A673 (cell line): ENCODE data around the gene MYLK. TPM values are rescaled to one million over a fixed set of nuclear protein-coding genes. Genes with fewer than 3 reads are reported as not detected.

Source experiments
- BruUV-seq: library from RNA; stranded (reverse); fragments of 400-500 nt; replicated peaks from 2 replicates; lab custom pipeline; 2021; lab: Mats Ljungman, UMichigan
- CTCF ChIA-PET: fragments of 300-600 bp; sonication (Branson Sonifier 250); formaldehyde crosslinking; loops from one replicate; lab custom pipeline; 2022; ENCODE audit warnings: antibody characterized with exemption; lab: Charles Lee
- POLR2A ChIA-PET: fragments of 300-600 bp; sonication (Branson Sonifier 250); formaldehyde crosslinking; loops from one replicate; lab custom pipeline; 2022; ENCODE audit warnings: antibody characterized with exemption; ENCODE audit not compliant: low non-redundant PET; lab: Charles Lee
- DNase-seq: peaks from one replicate; pipeline ENCODE4 v3.0.0-alpha.2; 2015; ENCODE audit warnings: low spot score
- H3K27ac ChIP-seq: fragments of 200-600 bp; sonication (generic); 2 replicates; pipeline ENCODE4 v1.5.1; 2016; ENCODE audit warnings: mixed run types, low read depth, mild to moderate bottlenecking, mixed read lengths, antibody characterized with exemption, low read length; ENCODE audit not compliant: poor library complexity, severe bottlenecking
- H3K27me3 ChIP-seq: fragments of 200-600 bp; sonication (generic); replicated peaks from 2 replicates; pipeline ENCODE4 v1.6.1; 2017; ENCODE audit warnings: mixed run types, low read depth, mild to moderate bottlenecking, mixed read lengths, antibody characterized with exemption, low read length; ENCODE audit not compliant: insufficient read depth, poor library complexity
- H3K36me3 ChIP-seq: fragments of 200-600 bp; sonication (generic); 2 replicates; pipeline ENCODE4 v1.6.1; 2016; ENCODE audit warnings: mixed run types, mild to moderate bottlenecking, mixed read lengths, antibody characterized with exemption, low read length; ENCODE audit not compliant: insufficient read depth, poor library complexity, severe bottlenecking
- H3K4me1 ChIP-seq: fragments of 200-600 bp; sonication (generic); 2 replicates; pipeline ENCODE4 v1.6.1; 2017; ENCODE audit warnings: mixed run types, mild to moderate bottlenecking, mixed read lengths, antibody characterized with exemption, low read length; ENCODE audit not compliant: insufficient read depth, poor library complexity, severe bottlenecking
- H3K4me3 ChIP-seq: fragments of 200-600 bp; sonication (generic); 2 replicates; pipeline ENCODE4 v1.5.1; 2016; ENCODE audit warnings: low read depth, mixed run types, mild to moderate bottlenecking, mixed read lengths, low read length; ENCODE audit not compliant: poor library complexity, severe bottlenecking
- H3K9me3 ChIP-seq: fragments of 200-600 bp; sonication (generic); 2 replicates; pipeline ENCODE4 v1.6.1; 2016; ENCODE audit warnings: mixed run types, low read depth, mild to moderate bottlenecking, mixed read lengths, antibody characterized with exemption, low read length; ENCODE audit not compliant: poor library complexity, severe bottlenecking
- CTCF ChIP-seq: fragments of 300-800, 200-600 bp; sonication (generic); conservative IDR thresholded peaks from 2 replicates; pipeline ENCODE4 v1.5.1; 2017; ENCODE audit warnings: low read depth, mild to moderate bottlenecking, antibody characterized with exemption, low read length, moderate library complexity, mixed read lengths
- EZH2 ChIP-seq: fragments of 200-600 bp; sonication (generic); IDR thresholded peaks from 2 replicates; pipeline ENCODE4 v1.6.1; 2017; ENCODE audit warnings: borderline replicate concordance, low read depth, mild to moderate bottlenecking, mixed read lengths, antibody characterized with exemption, low read length; ENCODE audit not compliant: poor library complexity, severe bottlenecking
- intact Hi-C: fragments of 100-400 bp; cut with micrococcal nuclease; formaldehyde crosslinking; loops from one replicate; pipeline ENCODE4 v1.10.0; 2022; ENCODE audit not compliant: unreplicated experiment
- total RNA-seq: library from RNA; stranded (reverse); gene quantifications from 2 replicates; pipeline ENCODE4 v1.2.3, GENCODE V29; 2021

Gene MYLK
- total RNA-seq, 1 experiment from 2014 or later = 3.9 TPM

DNA sequence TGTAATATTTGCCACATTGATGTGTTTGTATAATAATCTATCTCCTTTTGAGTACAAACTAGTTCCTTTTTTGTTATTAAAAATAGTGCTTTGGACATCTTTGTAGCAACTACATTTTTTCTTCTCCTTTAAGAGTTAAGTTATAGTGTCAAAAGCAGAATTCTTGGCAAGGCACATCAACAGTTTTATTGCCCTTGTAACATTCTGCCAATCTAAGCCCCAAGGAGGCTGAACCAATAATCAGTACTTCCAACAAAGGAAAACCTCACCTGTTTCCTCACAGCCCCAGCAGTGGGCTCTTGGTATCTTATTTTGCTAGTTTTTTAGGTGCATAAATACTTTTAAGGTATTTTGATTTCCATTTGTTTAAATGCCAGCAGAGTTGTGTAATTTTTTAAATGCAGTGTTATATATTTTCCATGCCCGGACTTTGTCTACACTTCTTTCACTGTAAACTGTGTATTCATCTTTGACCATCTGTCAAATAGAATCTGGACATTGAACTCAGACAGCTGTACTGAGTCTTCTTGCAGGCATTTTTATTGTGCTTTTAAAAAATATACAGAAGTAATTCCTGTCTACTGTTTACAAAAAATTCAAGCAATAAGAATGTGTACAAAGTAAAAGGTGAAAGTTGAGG lies 101.0 kb downstream of the MYLK start:
- BruUV-seq = no TSS peak
- H3K36me3 ChIP-seq = no peaks in the 10 kb centered on the region

GRCh38 chr3:123782488-123782887 lies 101.6 kb downstream of the MYLK start:
- TF ChIP-seq CTCF (no peak), EZH2 (no peak)
- intact Hi-C loops = loop anchor here (10.0 kb wide), 1 partner anchor 402 kb away; no protein-coding TSS in a partner anchor
- peaks cover 13% of the 10 kb centered on the region for H3K4me1 ChIP-seq
- DNase-seq = no peak
- H3K27me3 ChIP-seq = no peaks in the 10 kb centered on the region
- no peak overlapping the region for H3K27ac ChIP-seq
- POLR2A ChIA-PET = no interaction called here
- CTCF ChIA-PET = no interaction called here
- no TSS peak for BruUV-seq
- no peaks in the 10 kb centered on the region for H3K36me3 ChIP-seq
- no peak overlapping the region for H3K4me3 ChIP-seq
- no peaks in the 10 kb centered on the region for H3K9me3 ChIP-seq

More for the DNA sequence above, 101.0 kb downstream of the MYLK start:
- TF ChIP-seq CTCF = no peak
- H3K4me3 ChIP-seq = no peak overlapping the region
- H3K27ac ChIP-seq = no peak overlapping the region
- no peaks in the 10 kb centered on the region for H3K27me3 ChIP-seq
- no peak for DNase-seq
- intact Hi-C loops = loop anchor here (10.0 kb wide), 1 partner anchor 402 kb away; no protein-coding TSS in a partner anchor
- peaks cover 13% of the 10 kb centered on the region for H3K4me1 ChIP-seq
- POLR2A ChIA-PET = no interaction called here
- H3K9me3 ChIP-seq = no peaks in the 10 kb centered on the region
- CTCF ChIA-PET = no interaction called here

DNA sequence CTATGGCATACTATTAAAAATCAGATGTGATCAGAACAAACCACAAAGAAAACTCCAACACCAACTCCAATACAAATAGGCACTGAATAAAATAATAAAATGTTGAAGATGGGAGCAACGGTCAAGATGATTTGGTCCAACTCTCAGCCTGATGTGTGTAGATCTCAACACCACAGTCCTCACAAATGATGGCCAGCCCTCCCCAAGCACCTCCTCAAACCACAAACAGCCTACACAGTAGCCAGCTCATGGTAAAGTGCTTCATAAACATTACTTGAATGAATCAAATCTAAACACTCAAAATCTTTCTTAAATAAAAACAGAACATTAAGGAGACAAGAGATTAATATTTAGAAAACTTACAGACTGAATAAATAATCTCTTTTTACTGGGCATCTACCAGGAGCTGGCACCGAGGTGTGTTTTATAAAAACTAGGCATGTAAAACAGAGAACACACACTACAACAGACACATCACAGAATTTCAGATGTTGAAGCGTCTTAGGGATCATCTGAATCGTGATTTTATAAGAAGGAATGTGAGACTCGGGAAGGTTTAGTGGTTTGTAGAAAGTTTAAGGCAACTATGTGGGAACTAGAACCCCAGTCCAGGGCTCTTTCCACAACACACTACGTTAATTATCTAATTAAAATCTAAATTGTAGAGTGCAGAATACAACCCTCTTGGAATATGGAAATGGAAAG lies 102.4 kb downstream of the MYLK start:
- no peaks in the 10 kb centered on the region for H3K27me3 ChIP-seq
- H3K4me1 ChIP-seq = peaks cover 13% of the 10 kb centered on the region
- ChIA-PET CTCF (interaction anchor here (1.0 kb wide), 1 partner anchor 198 kb away, joined by 3 read pairs; no protein-coding TSS in a partner anchor), POLR2A (no interaction called here)
- no peak for DNase-seq
- no peaks in the 10 kb centered on the region for H3K36me3 ChIP-seq
- no peak overlapping the region for H3K27ac ChIP-seq
- H3K9me3 ChIP-seq = no peaks in the 10 kb centered on the region
- BruUV-seq = no TSS peak
- TF ChIP-seq CTCF (no peak), EZH2 (no peak)
- intact Hi-C loops = loop anchor here (10.0 kb wide), 1 partner anchor 403 kb away; no protein-coding TSS in a partner anchor
- H3K4me3 ChIP-seq = no peak overlapping the region
